ENCODE measurements around the gene CCDC174. TPM values are rescaled to one million over a fixed set of nuclear protein-coding genes. Genes with fewer than 3 reads are reported as not detected.

Gene CCDC174
- total and polyA plus RNA-seq, 7 donors = 10.8 to 21.3 (median 13.3) TPM

DNA sequence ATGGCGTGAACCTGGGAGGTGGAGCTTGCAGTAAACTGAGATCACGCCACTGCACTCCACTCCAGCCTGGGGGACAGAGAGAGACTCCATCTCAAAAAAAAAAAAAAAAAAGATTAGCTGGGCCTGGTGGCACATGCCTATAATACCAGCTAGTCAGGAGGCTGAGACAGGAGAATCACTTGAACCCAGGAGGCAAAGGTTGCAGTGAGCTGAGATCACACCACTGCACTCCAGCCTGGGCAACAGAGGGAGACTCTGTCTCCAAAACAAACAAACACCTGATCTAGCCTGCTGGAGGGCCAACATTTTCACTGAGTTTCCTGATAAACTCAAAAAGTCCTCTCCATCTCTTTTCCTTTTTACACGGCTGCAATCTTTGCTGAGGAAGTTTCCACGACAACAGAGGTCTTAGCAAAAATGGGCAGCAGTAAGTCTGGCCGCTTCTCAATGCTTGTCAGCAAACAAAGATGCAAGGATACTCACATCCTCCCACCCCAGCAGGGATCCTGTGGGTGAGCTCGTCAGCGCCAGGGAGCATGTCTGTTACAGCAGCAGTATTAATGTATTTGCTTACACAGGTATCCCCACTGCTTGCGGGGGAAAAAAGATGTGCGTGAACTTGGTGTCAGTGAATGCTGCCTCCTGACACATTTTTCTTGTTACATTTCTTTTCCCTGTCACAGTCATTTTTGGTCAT is 21.0 kb upstream of the CCDC174 start:
- H3K4me1 ChIP-seq = no peaks in the 10 kb centered on the region
- H3K4me3 ChIP-seq = no peak overlapping the region
- peaks cover 0 to 14% (median 0%) of the 10 kb centered on the region in 3 donors for H3K27me3 ChIP-seq
- no peaks in the 10 kb centered on the region for H3K36me3 ChIP-seq
- intact Hi-C loops (cut with DNase I) = no loop called here
- TF ChIP-seq POLR2AphosphoS5 (IDR thresholded peaks at IDR 0.05) = no peak
- TF ChIP-seq POLR2A (IDR thresholded peaks at IDR 0.05) = no peak
- TF ChIP-seq EP300 (IDR thresholded peaks at IDR 0.05) = no peak
- TF ChIP-seq, protein P1, sequence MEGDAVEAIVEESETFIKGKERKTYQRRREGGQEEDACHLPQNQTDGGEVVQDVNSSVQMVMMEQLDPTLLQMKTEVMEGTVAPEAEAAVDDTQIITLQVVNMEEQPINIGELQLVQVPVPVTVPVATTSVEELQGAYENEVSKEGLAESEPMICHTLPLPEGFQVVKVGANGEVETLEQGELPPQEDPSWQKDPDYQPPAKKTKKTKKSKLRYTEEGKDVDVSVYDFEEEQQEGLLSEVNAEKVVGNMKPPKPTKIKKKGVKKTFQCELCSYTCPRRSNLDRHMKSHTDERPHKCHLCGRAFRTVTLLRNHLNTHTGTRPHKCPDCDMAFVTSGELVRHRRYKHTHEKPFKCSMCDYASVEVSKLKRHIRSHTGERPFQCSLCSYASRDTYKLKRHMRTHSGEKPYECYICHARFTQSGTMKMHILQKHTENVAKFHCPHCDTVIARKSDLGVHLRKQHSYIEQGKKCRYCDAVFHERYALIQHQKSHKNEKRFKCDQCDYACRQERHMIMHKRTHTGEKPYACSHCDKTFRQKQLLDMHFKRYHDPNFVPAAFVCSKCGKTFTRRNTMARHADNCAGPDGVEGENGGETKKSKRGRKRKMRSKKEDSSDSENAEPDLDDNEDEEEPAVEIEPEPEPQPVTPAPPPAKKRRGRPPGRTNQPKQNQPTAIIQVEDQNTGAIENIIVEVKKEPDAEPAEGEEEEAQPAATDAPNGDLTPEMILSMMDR (IDR thresholded peaks at IDR 0.05) = no peak
- H3K27ac ChIP-seq = no peak overlapping the region
- 86 to 89% methylated on average over 9 of the region's 9 CpGs for WGBS, 2 donors
- no peaks in the 10 kb centered on the region for H3K9me3 ChIP-seq
- DNase-seq = no peak

GRCh38 chr3:14631101-14631497 is 20.5 kb upstream of the CCDC174 start:
- Histone ChIP-seq H3K27ac (no peak overlapping the region), H3K4me3 (no peak overlapping the region), H3K36me3 (no peaks in the 10 kb centered on the region), H3K4me1 (no peaks in the 10 kb centered on the region), H3K9me3 (no peaks in the 10 kb centered on the region), H3K27me3 (peaks cover 0 to 14% (median 0%) of the 10 kb centered on the region in 3 donors)
- intact Hi-C loops (cut with DNase I) = no loop called here
- no peak for TF ChIP-seq EP300 (IDR thresholded peaks at IDR 0.05)
- WGBS, 2 donors = 85 to 90% methylated on average over 5 of the region's 5 CpGs
- no peak for DNase-seq

DNA sequence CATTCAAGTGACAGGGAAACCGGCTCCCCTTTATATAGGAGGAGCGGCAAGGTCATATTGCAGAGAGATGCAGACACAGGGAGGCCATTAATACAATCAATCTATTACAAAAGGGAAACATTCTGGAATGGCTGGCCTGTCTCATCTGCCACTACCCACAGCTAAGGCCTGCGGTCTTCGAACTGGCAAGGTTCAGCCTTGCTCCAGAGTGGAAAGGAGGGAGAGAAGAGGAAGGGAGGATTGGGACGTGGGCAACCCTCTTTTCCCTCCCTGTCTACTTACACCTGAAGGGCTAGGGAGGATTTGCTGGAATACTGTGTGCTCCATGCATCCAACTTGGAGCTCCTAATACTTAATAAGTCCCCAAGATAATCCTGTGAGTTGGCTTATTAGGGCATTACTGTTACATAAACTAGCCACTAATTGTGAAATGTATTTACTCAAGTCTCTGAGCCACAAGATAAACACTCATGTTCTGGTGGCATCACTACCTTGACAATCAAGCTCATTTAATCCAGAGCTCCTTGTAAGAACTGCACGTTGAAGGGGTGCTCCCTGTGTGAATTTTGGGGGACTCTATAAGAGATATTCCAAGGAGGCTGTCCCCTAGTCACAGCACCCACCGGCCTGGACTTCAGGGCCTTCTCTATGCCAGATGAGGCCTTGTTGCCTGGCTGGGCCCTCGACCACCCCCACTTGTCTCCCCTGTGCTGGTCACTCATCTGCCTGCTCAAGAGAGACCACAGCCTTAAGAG is 19.7 kb upstream of the CCDC174 start:
- peaks cover 0 to 14% (median 0%) of the 10 kb centered on the region in 3 donors for H3K27me3 ChIP-seq
- WGBS, 2 donors = 86 to 87% methylated on average over 8 of the region's 8 CpGs
- H3K4me3 ChIP-seq = no peak overlapping the region
- DNase-seq = no peak
- no peaks in the 10 kb centered on the region for H3K9me3 ChIP-seq
- no peaks in the 10 kb centered on the region for H3K4me1 ChIP-seq
- no peaks in the 10 kb centered on the region for H3K36me3 ChIP-seq
- intact Hi-C loops (cut with DNase I) = no loop called here
- TF ChIP-seq POLR2A (IDR thresholded peaks at IDR 0.05) (no peak), POLR2AphosphoS5 (IDR thresholded peaks at IDR 0.05) (no peak), EP300 (IDR thresholded peaks at IDR 0.05) (no peak)
- TF ChIP-seq, protein P1 (IDR thresholded peaks at IDR 0.05) = no peak
- H3K27ac ChIP-seq = no peak overlapping the region

DNA sequence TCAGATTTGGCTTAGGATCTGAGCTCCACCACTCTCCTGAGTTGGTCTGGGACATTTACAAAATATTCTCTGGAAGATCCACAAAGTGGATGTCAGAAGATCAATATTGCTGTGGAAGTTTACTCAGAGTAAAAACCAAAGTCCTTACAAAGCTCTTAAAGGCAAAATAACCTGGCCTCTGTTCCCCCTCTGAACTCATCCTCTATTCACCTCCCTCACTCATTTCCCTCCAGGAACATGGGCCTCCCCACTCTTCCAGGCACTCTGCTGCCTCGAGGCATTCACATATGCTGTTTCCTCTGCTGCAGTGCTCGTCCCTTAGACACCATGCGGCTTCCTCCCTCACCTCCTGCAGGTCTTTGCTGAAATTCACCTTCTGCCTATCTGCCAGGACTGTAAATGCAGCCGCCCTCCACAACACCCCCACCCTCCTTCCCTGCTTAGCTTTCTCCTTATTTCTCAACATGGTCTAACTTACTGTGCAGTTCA is 19.1 kb upstream of the CCDC174 start:
- peaks cover 0 to 10% (median 0%) of the 10 kb centered on the region in 3 donors for H3K27me3 ChIP-seq
- no peaks in the 10 kb centered on the region for H3K9me3 ChIP-seq
- no peak for TF ChIP-seq EP300 (IDR thresholded peaks at IDR 0.05)
- TF ChIP-seq, protein P1 (IDR thresholded peaks at IDR 0.05) = no peak
- no peak for TF ChIP-seq POLR2AphosphoS5 (IDR thresholded peaks at IDR 0.05)
- TF ChIP-seq POLR2A (IDR thresholded peaks at IDR 0.05) = no peak
- DNase-seq = no peak
- H3K27ac ChIP-seq = no peak overlapping the region
- H3K36me3 ChIP-seq = no peaks in the 10 kb centered on the region
- H3K4me1 ChIP-seq = no peaks in the 10 kb centered on the region
- H3K4me3 ChIP-seq = no peak overlapping the region
- intact Hi-C loops (cut with DNase I) = no loop called here
- WGBS, 2 donors = 50 to 62% methylated on average over 4 of the region's 4 CpGs

- H3K27me3 ChIP-seq = peaks cover 0 to 14% (median 0%) of the 10 kb centered on the region in 3 donors
- H3K9me3 ChIP-seq = no peaks in the 10 kb centered on the region
- H3K36me3 ChIP-seq = no peaks in the 10 kb centered on the region
- H3K4me3 ChIP-seq = no peak overlapping the region
- 89 to 92% methylated on average over 6 of the region's 6 CpGs for WGBS, 2 donors
- H3K4me1 ChIP-seq = no peaks in the 10 kb centered on the region
- TF ChIP-seq, protein P1 (IDR thresholded peaks at IDR 0.05) = no peak
- TF ChIP-seq POLR2AphosphoS5 (IDR thresholded peaks at IDR 0.05) = no peak
- H3K27ac ChIP-seq = no peak overlapping the region
- intact Hi-C loops (cut with DNase I) = no loop called here
- no peak for DNase-seq
These were observed 18.1 kb upstream of the CCDC174 start for GRCh38 chr3:14633417-14633816.
